GM18526 (cell line): ENCODE results near the gene CYLD.
A peak's percentile ranks its signal among the peaks of the same experiment; 100 is the strongest.

Experiments
- POLR2A ChIP-seq: IDR thresholded peaks from 3 replicates; pipeline ENCODE4 v1.6.1; 2011; ENCODE audit not compliant: insufficient read length; ENCODE audit errors: extremely low read depth

Gene CYLD

DNA sequence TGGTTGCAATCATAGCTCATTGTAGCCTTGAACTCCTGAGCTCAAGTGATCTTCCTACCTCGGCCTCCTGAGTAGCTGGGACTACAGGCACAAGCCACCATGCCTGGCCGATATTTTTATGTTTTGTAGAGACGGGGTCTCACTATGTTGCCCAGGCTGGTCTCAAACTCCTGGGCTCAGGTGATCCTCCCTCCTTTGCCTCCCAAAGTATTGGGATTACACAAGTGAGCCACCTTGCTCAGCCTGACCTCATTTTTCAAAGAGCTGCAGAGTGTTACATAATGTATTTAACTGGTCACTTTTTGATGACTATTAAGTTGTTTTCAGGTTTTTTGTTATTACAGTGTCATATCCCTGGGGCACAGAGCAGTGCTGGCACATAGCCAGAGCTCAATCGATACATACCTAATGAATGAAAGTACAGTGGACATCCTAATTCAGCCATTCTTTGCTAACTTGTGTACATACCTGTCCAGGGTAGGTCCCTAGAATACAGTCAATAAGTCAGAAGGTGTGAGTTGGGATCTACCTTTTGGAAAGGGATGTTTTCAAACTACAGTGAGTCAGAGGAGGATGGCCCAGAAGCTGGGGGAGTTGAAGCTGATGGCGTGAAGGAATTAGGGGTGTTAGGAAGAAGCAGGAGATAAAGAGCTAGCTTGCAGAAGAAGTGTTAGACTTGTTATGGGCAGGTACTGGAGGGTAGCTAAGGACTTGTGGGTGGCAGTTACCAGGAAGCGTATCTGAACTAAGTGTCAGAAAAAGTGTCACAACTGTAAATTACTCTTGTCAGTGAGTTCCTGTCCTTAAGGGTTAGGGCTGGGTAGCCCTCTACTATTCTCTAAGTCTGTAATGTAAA lies 20.1 kb upstream of the CYLD start:
- no peak for TF ChIP-seq POLR2A

- TF ChIP-seq POLR2A = no peak
Measured at GRCh38 chr16:50722405-50722737, 19.5 kb upstream of the CYLD start.

GRCh38 chr16:50722960-50723359 lies 18.9 kb upstream of the CYLD start:
- no peak for TF ChIP-seq POLR2A

- TF ChIP-seq POLR2A = no peak
Measured at GRCh38 chr16:50724306-50724705, 17.6 kb upstream of the CYLD start.

DNA sequence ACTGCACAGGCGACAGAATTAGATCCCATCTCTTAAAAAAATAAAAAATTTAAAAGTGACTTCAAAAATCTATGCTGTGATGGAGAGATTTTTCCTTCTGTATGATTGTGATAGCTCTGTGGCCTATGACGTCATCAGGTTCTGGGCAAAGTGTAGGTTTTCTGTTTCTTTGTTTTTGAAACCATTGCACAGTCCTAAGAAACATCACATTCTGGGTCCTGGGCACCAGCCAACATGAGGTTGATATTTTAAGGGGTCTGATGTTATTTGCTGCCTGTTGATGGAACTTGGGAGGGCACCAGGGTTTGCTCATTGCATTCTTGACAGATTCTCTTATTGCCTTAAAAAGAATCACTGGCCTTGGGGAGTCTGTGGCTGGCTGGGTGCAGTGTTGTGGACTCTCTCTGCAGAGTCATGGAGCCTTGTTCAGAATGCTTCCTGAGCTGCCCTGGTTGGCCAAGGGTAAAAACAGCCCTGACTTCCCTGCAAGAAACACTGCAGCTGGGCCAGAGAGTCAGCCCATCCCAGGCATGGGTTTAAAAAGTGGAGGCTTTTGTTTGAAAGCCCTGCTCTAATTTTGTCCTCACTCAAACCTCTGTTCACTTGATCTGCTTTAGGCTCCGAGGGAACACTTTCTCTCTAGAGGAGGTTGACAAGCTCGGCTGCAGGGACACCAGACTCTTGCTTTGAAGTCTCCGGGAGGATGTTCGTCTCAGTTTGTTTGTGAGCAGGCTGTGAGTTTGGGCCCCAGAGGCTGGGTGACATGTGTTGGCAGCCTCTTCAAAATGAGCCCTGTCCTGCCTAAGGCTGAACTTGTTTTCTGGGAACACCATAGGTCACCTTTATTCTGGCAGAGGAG lies 10.5 kb upstream of the CYLD start:
- no peak for TF ChIP-seq POLR2A

- TF ChIP-seq POLR2A = no peak
Measured at GRCh38 chr16:50731989-50732832, 9.7 kb upstream of the CYLD start.

DNA sequence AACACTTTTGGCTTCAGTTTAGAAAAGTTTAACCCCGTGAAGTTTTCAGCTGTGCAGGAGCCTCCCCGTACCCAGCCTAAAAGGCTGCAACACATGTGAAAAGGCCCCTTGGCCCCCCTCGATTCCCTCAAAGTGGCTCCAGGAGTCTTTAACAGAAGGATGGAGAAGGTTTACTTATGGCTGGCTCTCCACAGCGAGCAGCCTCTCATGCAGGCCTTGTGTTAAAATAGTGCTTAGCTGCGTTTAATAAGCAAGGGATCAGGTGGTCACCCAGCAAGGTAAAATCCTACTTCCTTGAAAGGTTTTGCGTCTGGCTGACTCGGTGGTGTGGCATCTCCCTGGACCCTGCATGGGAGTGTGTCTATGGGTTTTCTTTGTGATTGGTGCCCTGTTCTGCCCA lies 8.4 kb upstream of the CYLD start:
- TF ChIP-seq POLR2A = no peak

DNA sequence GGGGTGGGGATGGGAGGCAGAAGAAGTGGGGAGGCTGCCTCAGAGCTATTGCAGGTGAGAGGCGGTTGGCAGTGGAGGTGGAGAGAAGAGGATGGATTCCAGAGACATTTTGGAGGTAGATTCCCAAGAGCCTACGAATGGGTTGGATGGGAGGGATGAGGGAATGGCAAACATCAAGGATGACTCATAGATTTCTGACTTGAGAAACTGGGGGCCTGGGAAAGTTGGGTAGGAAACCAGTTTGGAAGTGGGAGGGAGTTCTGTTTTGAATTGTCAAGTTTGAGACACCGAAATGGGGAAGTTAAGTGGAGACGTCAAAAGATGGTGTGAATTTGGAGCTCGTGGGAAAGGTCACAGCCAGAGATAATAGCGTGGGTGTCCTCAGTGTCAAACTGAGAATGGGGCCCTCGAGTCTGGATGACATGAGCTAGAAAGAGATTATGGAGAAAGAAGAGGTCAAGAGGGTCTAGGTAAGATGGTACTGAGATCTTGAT lies 6.2 kb upstream of the CYLD start:
- no peak for TF ChIP-seq POLR2A

- TF ChIP-seq POLR2A = no peak
Measured at GRCh38 chr16:50736448-50736847, 5.4 kb upstream of the CYLD start.

GRCh38 chr16:50737420-50737959 lies 4.4 kb upstream of the CYLD start:
- no peak for TF ChIP-seq POLR2A

- no peak for TF ChIP-seq POLR2A
Measured at GRCh38 chr16:50739031-50739430, 2.9 kb upstream of the CYLD start.

GRCh38 chr16:50740736-50741135 lies 1.1 kb upstream of the CYLD start:
- TF ChIP-seq POLR2A = no peak

DNA sequence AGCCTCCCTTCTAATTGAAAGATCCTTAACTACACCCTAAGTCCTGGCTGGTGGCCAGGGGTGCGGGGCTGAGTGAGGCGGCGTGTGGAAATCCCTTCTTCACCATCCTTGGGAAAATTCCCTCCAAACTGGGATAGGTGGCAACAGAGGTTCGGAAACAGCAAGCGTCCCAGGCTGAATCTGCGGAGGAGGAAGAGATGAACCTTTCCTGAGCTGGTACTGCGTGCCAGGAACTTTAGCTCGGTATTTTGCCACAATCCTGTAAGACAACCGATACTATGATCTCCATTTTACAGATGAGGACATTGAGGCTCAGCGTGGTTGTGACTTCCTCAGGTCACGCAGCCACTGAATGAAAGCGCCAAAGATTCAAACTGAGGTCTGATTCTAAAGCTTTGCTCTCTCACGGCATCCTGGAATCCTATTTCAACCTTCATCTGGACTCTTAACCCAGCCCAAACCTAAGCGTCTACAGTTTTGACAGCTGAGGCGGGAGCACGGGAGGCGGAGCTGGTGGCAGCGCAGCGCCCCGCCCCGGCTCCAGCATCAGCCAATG lies 583 bp upstream of the CYLD start:
- TF ChIP-seq POLR2A = peak; percentile 28

- TF ChIP-seq POLR2A = no peak
Measured at GRCh38 chr16:50742576-50743200, 802 bp downstream of the CYLD start.
